Activated T-cell treated with anti-CD3 and anti-CD28 coated beads, Interleukin-2, amount 50 U/mL, for 72 hours (primary cell): ENCODE results near the gene ATP10A. TPM values are rescaled to one million over a fixed set of nuclear protein-coding genes. Genes with fewer than 3 reads are reported as not detected.

Experiments used
- ATAC-seq, 2 donors: fragments of 150-1000 bp; cut with Tn5 transposase; replicated peaks in 1 of 2; 2 replicates each; pipeline ENCODE4 v1.10.0; 2021; ENCODE audit warnings: moderate library complexity in 2 of 2, mild to moderate bottlenecking in 1 of 2
- DNase-seq, 2 donors: peaks; one replicate each; pipeline ENCODE4 v3.0.0; 2021 to 2022; ENCODE audit warnings: mixed read lengths in 1 of 2
- H3K27ac Mint-ChIP-seq: one replicate; pipeline ENCODE4 v1.8.0; 2022; ENCODE audit warnings: mild to moderate bottlenecking, moderate library complexity, mixed read lengths
- H3K27me3 Mint-ChIP-seq: one replicate; pipeline ENCODE4 v1.8.0; 2022; ENCODE audit warnings: low read depth, mixed read lengths
- H3K36me3 Mint-ChIP-seq, 2 donors: one replicate each; pipeline ENCODE4 v1.8.0; 2022; ENCODE audit warnings: mixed read lengths in 2 of 2, mild to moderate bottlenecking in 1 of 2; ENCODE audit not compliant: insufficient read depth in 2 of 2
- H3K4me1 Mint-ChIP-seq: one replicate; pipeline ENCODE4 v1.8.0; 2022; ENCODE audit warnings: low read depth, mixed read lengths
- H3K4me3 Mint-ChIP-seq, 2 donors: one replicate each; pipeline ENCODE4 v1.8.0; 2022; ENCODE audit warnings: mild to moderate bottlenecking in 2 of 2, mixed read lengths in 2 of 2, moderate library complexity in 2 of 2
- H3K9me3 Mint-ChIP-seq, 2 donors: one replicate each; pipeline ENCODE4 v1.8.0; 2022; ENCODE audit warnings: mixed read lengths in 2 of 2
- total RNA-seq, 2 donors: library from RNA; stranded (reverse); gene quantifications; one replicate each; pipeline ENCODE4 v1.2.3, GENCODE V29; 2022

The ATP10A gene
- total RNA-seq, 2 donors from 2014 or later: 21.9 to 25.6 TPM

DNA sequence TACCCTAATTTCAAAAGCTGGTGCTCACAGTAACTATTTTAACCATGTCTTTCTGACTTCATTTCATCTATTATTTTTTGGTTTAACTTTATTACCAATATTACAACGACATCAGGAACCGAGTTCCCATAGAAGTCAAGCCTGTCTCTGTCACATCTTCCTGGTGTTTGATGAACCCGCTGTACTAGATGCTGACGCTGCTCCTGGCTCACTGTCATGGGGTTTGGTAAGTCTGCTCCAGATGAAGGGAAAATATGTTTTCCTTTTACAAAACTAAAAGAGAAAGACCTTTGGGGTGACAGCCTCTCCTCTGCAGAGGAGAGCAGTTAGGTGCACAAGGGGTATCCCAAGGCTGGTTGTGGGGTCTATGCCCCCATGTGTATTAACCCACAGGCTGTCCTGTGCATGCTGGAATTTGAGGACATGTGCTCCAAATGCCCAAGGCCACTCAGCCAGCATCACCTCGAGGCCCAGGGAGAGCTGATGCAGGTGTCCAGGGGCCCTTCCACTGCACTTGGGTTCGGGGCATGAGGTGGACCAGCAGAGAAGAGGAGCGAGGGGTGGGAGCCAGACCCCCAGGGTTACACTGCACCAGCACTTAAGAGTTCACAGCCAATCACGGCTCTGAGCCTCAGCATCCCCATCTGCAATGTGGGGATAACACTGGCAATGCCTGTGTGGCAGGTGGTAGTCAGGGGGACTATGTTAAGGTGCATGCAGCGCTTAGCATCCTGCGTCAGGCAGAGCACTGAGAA, 62.2 kb downstream of the ATP10A start:
- Mint-ChIP-seq H3K4me1 (peaks cover 49% of the 10 kb centered on the region), H3K27me3 (no peaks in the 10 kb centered on the region), H3K36me3 (peaks cover 0 to 3% of the 10 kb centered on the region in 2 donors), H3K9me3 (no peaks in the 10 kb centered on the region), H3K4me3 (peak overlapping the region in 1 of 2 donors; percentile 43), H3K27ac (no peak overlapping the region)
- no peak for DNase-seq
- no peak for ATAC-seq

DNA sequence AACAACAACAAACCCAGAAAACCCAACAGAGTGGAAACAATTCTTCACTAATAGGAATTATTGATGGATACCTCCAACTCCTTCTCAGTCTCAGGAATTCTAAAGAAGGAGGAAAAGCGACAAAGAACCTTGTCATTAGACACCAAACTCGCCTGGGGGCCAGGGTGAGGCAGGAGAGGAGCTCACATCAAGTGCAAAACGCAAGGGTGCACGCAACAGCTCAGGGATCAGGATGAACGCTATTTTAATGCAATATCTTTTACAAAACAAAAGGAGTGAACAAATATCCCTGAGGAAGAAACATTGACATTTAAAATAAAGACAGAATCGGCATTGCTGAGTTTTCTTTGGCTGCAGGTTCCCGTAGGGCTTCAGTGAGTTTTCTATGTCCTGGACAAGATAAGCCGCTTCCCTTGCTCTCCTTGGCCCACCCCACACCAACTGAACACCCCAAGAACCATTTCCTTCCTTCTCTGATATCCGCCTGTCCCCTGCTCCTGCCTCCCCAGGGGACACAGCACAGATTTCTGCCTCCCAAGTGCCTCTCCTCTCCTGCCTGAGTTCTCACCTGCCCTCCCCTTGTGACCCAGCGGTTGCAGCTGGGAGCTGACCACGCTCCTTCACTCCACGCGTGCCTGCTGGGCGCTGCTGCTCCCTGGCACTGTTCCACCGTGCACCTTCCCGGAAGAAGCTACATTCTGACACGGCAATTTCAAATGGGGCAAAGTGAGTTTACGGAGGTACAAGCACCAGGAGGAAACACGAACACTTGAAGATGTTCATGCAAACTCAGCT, 63.0 kb downstream of the ATP10A start:
- ATAC-seq (no peak), DNase-seq (no peak)
- Mint-ChIP-seq H3K36me3 (peaks cover 0 to 3% of the 10 kb centered on the region in 2 donors), H3K27ac (no peak overlapping the region), H3K27me3 (no peaks in the 10 kb centered on the region), H3K9me3 (no peaks in the 10 kb centered on the region), H3K4me3 (peak overlapping the region; percentile 42 to 43), H3K4me1 (peaks cover 47% of the 10 kb centered on the region)

DNA sequence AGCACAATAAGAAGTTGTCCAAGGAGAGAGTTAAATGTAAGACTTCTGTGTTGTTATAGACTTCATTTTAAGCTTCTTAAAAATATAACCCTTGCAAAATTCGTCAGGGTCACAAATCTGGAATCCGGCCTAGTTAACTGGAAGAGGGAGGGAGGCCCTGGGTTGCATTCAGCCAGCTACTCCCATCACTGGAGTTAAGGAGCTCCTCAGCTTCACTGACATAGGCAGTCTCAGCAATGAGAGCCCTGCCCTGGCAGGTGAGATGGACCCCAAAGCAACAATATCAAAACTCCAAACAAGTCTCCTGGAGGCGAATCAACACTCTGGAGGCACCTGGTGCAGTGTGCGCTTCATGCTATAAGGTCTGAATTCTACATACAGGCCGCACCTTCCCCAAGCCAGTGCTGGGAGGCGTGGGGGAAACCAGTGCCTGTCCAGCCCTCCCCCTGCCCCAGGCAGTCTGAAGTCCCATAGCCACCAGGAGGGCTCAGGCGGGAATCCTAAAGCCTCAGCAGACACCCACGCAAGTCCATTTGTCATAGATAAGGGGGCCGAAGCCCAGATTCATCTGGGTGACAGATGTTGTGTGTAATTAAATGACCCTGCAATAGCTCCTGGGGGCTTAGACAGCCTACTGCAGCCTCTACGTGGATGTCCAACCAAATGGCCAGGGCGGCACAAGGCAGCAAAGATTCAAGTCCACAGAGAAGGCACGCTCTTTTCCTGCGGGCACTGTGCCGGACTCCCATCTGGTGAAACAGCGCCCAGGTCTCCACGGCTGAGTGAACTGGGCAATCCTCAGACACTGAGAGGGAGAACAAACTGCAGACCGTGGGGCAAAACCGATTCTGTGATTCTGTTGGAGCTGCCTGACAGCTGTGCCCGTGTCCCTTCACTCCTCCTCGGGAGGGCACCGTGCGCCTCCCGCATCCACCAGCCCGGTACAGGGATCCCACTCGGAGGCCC, 64.9 kb downstream of the ATP10A start:
- no peak for ATAC-seq
- Mint-ChIP-seq H3K4me3 (no peak overlapping the region), H3K27ac (no peak overlapping the region), H3K36me3 (peaks cover 0 to 3% of the 10 kb centered on the region in 2 donors), H3K9me3 (no peaks in the 10 kb centered on the region), H3K27me3 (no peaks in the 10 kb centered on the region), H3K4me1 (peaks cover 62% of the 10 kb centered on the region)
- no peak for DNase-seq

DNA sequence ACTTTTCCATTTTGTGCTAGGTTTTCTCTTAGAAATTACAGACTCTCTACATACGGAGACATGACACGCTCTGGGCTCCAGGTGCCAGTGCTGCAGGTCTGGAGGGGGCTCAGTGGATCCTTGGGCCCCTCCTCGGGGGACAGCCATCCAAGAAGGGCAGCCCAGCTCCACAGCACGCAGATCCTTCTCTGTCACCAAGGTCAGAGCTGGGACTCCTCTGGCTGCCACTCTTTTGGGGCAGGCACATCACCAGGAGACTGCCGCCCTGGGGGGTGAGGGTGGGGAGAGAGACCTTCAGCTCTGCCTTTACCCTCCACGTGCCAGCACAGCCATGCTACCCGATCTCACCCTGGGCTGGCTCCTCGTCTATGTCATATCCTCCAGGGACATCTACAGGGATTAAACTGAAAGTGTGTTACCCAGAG, 65.6 kb downstream of the ATP10A start:
- Mint-ChIP-seq H3K4me1 (peaks cover 69% of the 10 kb centered on the region), H3K27me3 (no peaks in the 10 kb centered on the region), H3K27ac (no peak overlapping the region), H3K4me3 (no peak overlapping the region), H3K36me3 (peaks cover 0 to 3% of the 10 kb centered on the region in 2 donors), H3K9me3 (no peaks in the 10 kb centered on the region)
- ATAC-seq (no peak), DNase-seq (no peak)

DNA sequence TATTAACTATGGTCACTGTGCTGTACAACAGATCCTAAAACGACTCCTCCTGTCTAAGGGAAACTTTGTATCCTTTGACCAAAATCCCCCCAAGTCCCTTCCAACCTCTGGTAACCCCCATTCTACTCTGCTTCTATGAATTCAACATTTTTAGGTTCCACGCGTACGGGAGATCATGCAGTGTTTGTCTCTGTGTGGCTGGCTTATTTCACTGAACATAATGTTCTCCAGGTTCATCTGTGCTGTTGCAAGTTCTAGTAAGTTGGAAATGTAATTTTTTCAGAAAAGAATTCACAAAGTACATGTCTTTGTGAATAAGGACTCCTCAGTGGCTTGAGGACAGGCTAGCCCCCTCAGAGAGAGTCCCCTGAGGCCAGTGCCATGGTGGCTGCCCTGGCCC, 66.1 kb downstream of the ATP10A start:
- Mint-ChIP-seq H3K36me3 (peaks cover 0 to 3% of the 10 kb centered on the region in 2 donors), H3K4me3 (no peak overlapping the region), H3K27ac (no peak overlapping the region), H3K4me1 (peaks cover 74% of the 10 kb centered on the region), H3K27me3 (no peaks in the 10 kb centered on the region), H3K9me3 (no peaks in the 10 kb centered on the region)
- DNase-seq: no peak
- ATAC-seq: no peak

DNA sequence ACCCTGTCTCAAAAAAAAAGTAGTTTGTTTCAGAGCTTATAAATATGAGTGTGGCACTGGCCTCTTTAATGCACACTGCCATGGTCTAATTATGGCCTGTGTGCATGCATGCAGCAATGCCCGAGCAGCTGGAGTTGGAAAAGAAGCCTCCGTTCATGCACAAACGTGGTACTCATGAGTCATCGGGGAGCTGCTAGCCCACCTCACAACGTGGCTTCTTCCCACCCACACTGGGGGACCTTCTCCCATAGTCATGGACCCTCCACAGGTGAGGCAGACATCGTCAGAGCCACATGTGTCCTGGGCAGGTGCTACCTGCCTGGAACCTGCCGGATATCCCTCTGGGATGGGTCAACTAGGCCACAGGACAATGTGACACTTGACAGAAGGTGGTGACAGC, 66.7 kb downstream of the ATP10A start:
- Mint-ChIP-seq H3K36me3 (peaks cover 0 to 3% of the 10 kb centered on the region in 2 donors), H3K4me3 (no peak overlapping the region), H3K27me3 (no peaks in the 10 kb centered on the region), H3K27ac (no peak overlapping the region), H3K4me1 (peaks cover 76% of the 10 kb centered on the region), H3K9me3 (no peaks in the 10 kb centered on the region)
- DNase-seq (no peak), ATAC-seq (no peak)

DNA sequence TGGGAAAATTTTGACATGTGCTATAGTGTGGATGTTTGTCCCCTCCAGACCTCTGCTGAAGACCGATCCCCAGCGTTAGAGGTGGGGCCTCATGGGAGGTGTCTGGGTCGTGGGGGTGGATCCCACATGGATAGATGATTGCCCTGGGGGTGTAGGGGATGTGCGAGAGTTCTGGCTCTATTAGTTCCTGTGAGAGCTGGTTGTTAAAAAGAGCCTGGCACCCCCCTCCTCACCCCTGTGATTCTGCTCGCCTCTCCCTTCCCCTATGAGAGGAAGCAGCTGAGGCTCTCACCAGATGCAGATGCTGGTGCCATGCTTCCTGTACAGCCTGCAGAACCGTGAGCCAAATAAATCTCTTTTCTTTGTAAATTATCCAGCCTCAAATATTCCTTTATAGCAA, 67.4 kb downstream of the ATP10A start:
- ATAC-seq (no peak), DNase-seq (no peak)
- Mint-ChIP-seq H3K4me1 (peaks cover 76% of the 10 kb centered on the region), H3K9me3 (no peaks in the 10 kb centered on the region), H3K27me3 (no peaks in the 10 kb centered on the region), H3K27ac (no peak overlapping the region), H3K36me3 (peaks cover 0 to 3% of the 10 kb centered on the region in 2 donors), H3K4me3 (no peak overlapping the region)

DNA sequence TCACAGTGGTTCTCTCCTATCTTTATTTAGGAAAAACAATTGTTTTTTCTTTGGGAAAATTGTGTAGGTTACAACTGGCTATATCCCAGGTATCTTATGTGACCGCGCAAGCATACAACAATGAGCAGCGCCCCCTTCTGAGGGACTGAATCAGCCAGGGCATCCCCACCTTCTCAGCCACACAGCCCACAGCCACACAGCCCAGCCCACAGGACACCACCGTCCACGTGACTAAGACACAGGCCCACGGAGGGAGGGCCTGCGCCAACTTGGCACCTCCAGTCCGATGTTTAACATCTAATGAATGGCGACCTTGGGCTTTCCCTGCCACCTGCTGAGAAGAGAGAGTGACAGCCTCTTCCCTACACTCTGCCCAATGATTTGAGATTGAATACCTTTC, 68.1 kb downstream of the ATP10A start:
- H3K27me3 Mint-ChIP-seq: no peaks in the 10 kb centered on the region
- H3K4me3 Mint-ChIP-seq: no peak overlapping the region
- peaks cover 2 to 3% of the 10 kb centered on the region in 2 donors for H3K36me3 Mint-ChIP-seq
- peak in 1 of 2 donors; percentile 12 for DNase-seq
- no peaks in the 10 kb centered on the region for H3K9me3 Mint-ChIP-seq
- ATAC-seq: no peak
- H3K27ac Mint-ChIP-seq: no peak overlapping the region
- H3K4me1 Mint-ChIP-seq: peaks cover 76% of the 10 kb centered on the region

DNA sequence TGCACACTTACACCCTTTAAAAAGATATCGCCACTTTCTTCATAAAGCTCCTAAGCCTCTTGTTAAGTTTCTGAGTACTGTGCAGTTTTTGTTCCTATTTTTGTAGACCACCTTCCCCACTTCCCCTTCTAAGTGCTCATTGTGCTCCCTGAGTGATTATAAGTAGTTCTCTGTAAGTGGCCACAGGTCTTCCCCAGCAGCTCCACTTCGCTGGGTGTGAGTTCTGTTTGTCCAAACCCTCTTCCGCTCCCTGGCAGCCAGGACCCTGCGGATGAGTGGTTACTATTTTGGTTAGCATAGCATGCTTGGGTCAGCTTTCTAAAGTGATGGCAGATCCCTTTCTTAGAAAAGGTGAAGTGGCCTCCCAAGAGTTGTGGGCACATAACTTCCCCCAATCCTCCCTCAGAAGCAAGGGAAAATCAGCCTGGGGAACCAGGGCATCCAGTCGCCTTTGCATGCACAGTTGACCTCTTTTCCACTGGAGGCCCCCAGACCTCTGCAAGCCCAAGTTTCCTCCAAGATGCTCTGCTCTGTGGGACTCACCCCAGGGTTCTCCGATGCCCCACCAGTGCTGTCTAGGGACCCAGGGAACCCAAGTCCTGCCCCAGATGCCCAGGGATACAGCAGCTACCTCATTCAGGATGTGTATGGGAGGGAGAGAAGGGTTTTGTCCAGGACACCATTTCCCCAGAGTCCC, 69.6 kb downstream of the ATP10A start:
- Mint-ChIP-seq H3K27ac (no peak overlapping the region), H3K27me3 (no peaks in the 10 kb centered on the region), H3K4me3 (no peak overlapping the region), H3K4me1 (peaks cover 77% of the 10 kb centered on the region), H3K9me3 (no peaks in the 10 kb centered on the region), H3K36me3 (peaks cover 3% of the 10 kb centered on the region in 2 donors)
- ATAC-seq: no peak
- DNase-seq: no peak

DNA sequence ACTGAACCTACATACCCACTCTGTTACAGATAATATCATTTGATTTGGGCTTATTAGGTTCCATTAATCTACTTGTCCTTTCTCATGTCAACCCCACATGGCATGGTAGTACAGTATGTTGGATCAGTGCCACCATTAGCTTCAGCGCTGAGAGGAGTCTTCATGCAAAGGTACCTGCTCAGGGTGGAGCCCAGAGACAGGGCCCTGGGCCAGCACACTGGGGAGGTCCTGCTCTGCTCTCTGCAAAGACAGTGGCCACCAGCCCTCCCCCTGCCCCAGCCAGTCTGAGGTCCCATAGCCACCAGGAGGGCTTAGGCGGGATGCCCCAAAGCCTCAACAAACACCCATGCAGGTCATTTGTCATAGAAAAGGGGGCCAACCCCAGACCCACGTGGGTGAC, 71.0 kb downstream of the ATP10A start:
- peaks cover 3% of the 10 kb centered on the region in 2 donors for H3K36me3 Mint-ChIP-seq
- no peak for ATAC-seq
- H3K9me3 Mint-ChIP-seq: no peaks in the 10 kb centered on the region

DNA sequence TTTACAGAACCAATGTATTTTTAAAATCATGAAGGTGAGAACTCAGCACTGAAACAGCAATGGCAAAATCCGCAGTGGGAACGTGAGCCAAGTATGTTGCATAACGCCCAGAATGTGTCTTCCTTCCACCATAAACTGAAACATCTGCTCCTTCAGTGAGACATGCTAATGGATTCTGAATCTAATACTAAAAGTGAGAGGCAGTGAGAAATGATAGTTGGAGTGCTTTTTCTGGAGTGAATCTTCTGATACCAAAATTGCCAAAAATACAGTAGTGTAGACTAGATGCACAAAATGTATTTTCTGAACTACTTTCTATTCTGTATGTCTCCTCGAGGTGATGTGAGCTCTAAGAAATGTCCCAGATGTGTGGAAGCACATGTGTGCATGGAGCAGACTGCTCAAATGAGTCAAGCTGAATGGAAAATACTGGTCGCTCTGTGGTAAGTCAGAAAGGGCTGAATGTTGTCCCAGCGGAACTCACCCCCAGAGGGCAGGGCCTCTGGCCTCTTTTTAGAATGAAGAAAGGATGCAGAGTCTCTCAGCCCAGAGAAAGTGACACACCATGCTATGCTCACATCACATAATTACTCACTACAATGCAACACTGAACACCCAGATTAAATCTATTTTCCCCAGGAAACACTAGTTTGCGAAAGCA, 73.0 kb downstream of the ATP10A start:
- H3K27ac Mint-ChIP-seq: peak overlapping the region; percentile 29
- peak; percentile 97 to 98 for ATAC-seq
- no peaks in the 10 kb centered on the region for H3K9me3 Mint-ChIP-seq
- H3K4me3 Mint-ChIP-seq: peak overlapping the region; percentile 44 to 65
- peaks cover 78% of the 10 kb centered on the region for H3K4me1 Mint-ChIP-seq
- peaks cover 2 to 3% of the 10 kb centered on the region in 2 donors for H3K36me3 Mint-ChIP-seq
- peak; percentile 60 to 77 for DNase-seq
- no peaks in the 10 kb centered on the region for H3K27me3 Mint-ChIP-seq

More for the DNA sequence above, 71.0 kb downstream of the ATP10A start:
- H3K27me3 Mint-ChIP-seq: no peaks in the 10 kb centered on the region
- peak overlapping the region in 1 of 2 donors; percentile 44 for H3K4me3 Mint-ChIP-seq
- peaks cover 79% of the 10 kb centered on the region for H3K4me1 Mint-ChIP-seq
- no peak for DNase-seq
- no peak overlapping the region for H3K27ac Mint-ChIP-seq

DNA sequence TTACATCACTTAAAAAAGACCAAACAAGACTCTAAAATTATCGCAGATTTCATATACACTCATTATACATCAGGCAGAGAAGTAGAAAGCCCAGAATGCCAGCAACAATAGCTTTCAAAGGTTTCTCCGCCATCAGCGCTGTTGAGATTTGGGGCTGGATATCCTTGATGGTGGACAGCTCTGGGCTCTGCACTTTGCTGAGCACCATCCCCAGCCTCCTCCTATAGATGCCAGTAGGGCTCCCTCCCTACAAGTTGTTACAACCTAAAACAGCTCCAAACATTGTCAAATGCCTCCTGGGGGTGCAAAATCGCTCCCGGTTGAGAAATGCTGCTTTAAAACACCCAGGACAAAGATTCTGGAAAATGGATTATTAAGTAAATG, 73.5 kb downstream of the ATP10A start:
- no peak for ATAC-seq
- H3K9me3 Mint-ChIP-seq: no peaks in the 10 kb centered on the region
- no peaks in the 10 kb centered on the region for H3K27me3 Mint-ChIP-seq
- DNase-seq: no peak
- H3K27ac Mint-ChIP-seq: no peak overlapping the region
- peaks cover 2 to 3% of the 10 kb centered on the region in 2 donors for H3K36me3 Mint-ChIP-seq
- peaks cover 75% of the 10 kb centered on the region for H3K4me1 Mint-ChIP-seq
- peak overlapping the region in 1 of 2 donors; percentile 65 for H3K4me3 Mint-ChIP-seq
